ENCODE data around the gene SEMA3B.
"Not testable (repeated sequence)": the region's sequence is repeated elsewhere in the genome, so short reads cannot be mapped to it uniquely, and the experiment has no call there.

The SEMA3B gene

GRCh38 chr3:50264964-50265485, 3.9 kb upstream of the SEMA3B start:
- no peaks in the 10 kb centered on the region for H3K27me3 ChIP-seq (ENCODE audit: insufficient read depth, low read length)
- H3K4me1 ChIP-seq (ENCODE audit: insufficient read depth, low read length) = peaks cover 71% of the 10 kb centered on the region
- H2AFZ ChIP-seq (ENCODE audit: low read depth, low read length) = no peak overlapping the region
- H3K9me3 ChIP-seq (ENCODE audit: low read length) = no peaks in the 10 kb centered on the region
- no peak overlapping the region for H3K4me3 ChIP-seq (ENCODE audit: low read length)
- no peaks in the 10 kb centered on the region for H3K36me3 ChIP-seq (ENCODE audit: insufficient read depth, low read length)

DNA sequence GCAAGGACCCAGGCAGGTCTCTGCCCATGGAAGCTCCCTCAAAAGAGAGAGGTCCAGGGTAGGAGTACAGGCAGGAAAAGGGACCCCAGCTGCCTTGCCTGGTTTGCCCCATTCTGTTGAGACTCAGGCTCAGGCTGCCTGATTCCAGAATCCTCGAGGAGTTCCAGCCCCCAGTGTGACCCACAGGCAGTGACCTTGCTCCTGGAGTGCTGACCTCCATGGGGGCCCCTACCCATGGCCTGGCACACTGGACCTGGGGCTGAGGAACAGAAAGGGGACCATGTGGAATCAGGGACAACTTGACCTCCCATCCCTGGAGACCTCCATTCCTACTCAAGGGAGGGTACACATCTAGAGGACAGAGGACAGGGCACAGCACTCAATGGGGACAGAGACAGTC, 3.4 kb upstream of the SEMA3B start:
- Histone ChIP-seq H3K9me3 (ENCODE audit: low read length) (no peaks in the 10 kb centered on the region), H3K36me3 (ENCODE audit: insufficient read depth, low read length) (no peaks in the 10 kb centered on the region), H3K4me3 (ENCODE audit: low read length) (no peak overlapping the region), H3K27me3 (ENCODE audit: insufficient read depth, low read length) (no peaks in the 10 kb centered on the region), H3K4me1 (ENCODE audit: insufficient read depth, low read length) (peaks cover 67% of the 10 kb centered on the region), H2AFZ (ENCODE audit: low read depth, low read length) (no peak overlapping the region)

DNA sequence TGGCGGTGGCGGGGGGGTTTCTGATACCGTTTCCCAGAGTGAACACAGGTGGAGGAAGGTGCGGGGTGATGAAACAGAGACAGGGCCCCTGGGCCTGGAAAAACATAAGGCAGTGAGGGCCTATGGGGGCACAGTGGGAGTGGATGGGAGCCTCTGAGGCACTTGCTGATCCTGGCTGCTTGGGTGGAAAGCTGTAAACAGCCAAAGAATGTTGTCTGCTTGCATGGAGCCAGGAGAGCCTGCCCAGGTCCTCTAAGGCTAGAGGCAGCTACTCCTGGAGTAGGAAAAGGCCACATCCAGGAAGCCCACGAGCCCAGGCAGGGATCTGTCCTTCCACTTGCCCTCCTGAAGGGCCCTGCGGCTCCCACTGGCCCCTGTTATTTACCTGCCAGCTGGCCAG, 2.9 kb upstream of the SEMA3B start:
- Histone ChIP-seq H3K9me3 (ENCODE audit: low read length) (no peaks in the 10 kb centered on the region), H3K36me3 (ENCODE audit: insufficient read depth, low read length) (no peaks in the 10 kb centered on the region), H3K4me1 (ENCODE audit: insufficient read depth, low read length) (peaks cover 63% of the 10 kb centered on the region), H3K4me3 (ENCODE audit: low read length) (no peak overlapping the region), H2AFZ (ENCODE audit: low read depth, low read length) (no peak overlapping the region), H3K27me3 (ENCODE audit: insufficient read depth, low read length) (no peaks in the 10 kb centered on the region)

- no peak overlapping the region for H3K4me3 ChIP-seq (ENCODE audit: low read length)
- H3K36me3 ChIP-seq (ENCODE audit: insufficient read depth, low read length) = no peaks in the 10 kb centered on the region
- H3K9me3 ChIP-seq (ENCODE audit: low read length) = no peaks in the 10 kb centered on the region
- H3K4me1 ChIP-seq (ENCODE audit: insufficient read depth, low read length) = peaks cover 58% of the 10 kb centered on the region
- no peak overlapping the region for H2AFZ ChIP-seq (ENCODE audit: low read depth, low read length)
- H3K27me3 ChIP-seq (ENCODE audit: insufficient read depth, low read length) = no peaks in the 10 kb centered on the region
Measured at GRCh38 chr3:50266836-50267235, 2.1 kb upstream of the SEMA3B start.

DNA sequence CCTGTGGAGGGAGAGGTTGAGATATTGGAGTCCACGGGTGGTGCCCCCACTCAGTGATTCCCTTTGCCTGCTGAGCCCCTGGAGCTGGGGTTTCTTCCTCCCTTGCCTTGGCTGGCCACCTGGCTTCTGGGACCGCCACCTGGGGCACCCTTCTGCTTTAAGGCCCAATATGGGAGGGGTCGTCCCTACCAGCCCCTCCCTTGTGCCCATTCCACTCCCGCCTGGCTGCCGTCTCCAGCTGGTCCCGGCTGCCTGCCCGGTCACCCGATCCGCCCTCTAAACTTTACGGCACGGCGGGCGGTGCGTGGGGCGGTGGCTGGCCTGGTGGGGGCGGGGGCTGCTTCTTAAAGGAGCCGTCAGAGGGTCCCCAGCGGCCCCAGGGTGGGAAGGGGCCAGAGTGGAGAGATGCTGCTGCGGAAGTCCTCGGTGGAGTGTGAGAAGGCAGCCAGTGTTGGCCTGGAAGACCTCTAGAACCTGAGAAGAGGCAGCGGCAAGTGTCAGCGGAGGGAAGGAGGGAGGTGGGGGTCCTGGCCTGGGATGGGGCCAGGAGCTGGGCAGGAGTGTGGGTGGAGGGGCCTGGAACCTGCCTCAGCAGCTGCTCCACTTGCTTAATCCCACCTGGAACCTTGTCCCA, 1.6 kb upstream of the SEMA3B start:
- no peak overlapping the region for H3K4me3 ChIP-seq (ENCODE audit: low read length)
- H3K27me3 ChIP-seq (ENCODE audit: insufficient read depth, low read length) = no peaks in the 10 kb centered on the region
- no peaks in the 10 kb centered on the region for H3K9me3 ChIP-seq (ENCODE audit: low read length)
- H2AFZ ChIP-seq (ENCODE audit: low read depth, low read length) = no peak overlapping the region
- no peaks in the 10 kb centered on the region for H3K36me3 ChIP-seq (ENCODE audit: insufficient read depth, low read length)
- H3K4me1 ChIP-seq (ENCODE audit: insufficient read depth, low read length) = peaks cover 58% of the 10 kb centered on the region

- Histone ChIP-seq H3K36me3 (ENCODE audit: insufficient read depth, low read length) (no peaks in the 10 kb centered on the region), H3K27me3 (ENCODE audit: insufficient read depth, low read length) (no peaks in the 10 kb centered on the region), H3K4me3 (ENCODE audit: low read length) (no peak overlapping the region), H3K4me1 (ENCODE audit: insufficient read depth, low read length) (peaks cover 60% of the 10 kb centered on the region), H2AFZ (ENCODE audit: low read depth, low read length) (no peak overlapping the region), H3K9me3 (ENCODE audit: low read length) (no peaks in the 10 kb centered on the region)
Measured at GRCh38 chr3:50268276-50268675, 671 bp upstream of the SEMA3B start.

DNA sequence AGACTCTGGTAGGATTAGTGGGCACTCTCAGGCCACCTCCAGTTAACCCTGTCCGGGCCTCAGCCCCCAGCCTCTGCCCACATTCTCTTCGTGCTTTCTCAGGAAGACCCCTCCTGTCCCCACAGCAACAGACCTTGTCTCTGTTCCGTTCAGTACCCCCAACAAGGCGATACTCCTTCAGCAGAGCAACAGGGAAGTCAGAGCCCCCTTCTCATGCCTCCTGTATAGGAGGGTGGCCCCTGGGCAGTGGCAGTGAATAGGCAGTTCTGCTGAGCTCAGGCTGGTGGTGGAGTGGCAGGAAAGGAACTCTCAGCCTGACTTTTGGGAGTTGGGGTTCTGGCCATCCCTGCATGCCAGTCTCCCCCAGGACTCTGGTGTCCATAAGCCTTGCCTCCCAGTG, 513 bp downstream of the SEMA3B start:
- no peak overlapping the region for H3K4me3 ChIP-seq (ENCODE audit: low read length)
- H3K36me3 ChIP-seq (ENCODE audit: insufficient read depth, low read length) = no peaks in the 10 kb centered on the region
- peaks cover 49% of the 10 kb centered on the region for H3K4me1 ChIP-seq (ENCODE audit: insufficient read depth, low read length)
- H2AFZ ChIP-seq (ENCODE audit: low read depth, low read length) = no peak overlapping the region
- no peaks in the 10 kb centered on the region for H3K9me3 ChIP-seq (ENCODE audit: low read length)
- H3K27me3 ChIP-seq (ENCODE audit: insufficient read depth, low read length) = no peaks in the 10 kb centered on the region

DNA sequence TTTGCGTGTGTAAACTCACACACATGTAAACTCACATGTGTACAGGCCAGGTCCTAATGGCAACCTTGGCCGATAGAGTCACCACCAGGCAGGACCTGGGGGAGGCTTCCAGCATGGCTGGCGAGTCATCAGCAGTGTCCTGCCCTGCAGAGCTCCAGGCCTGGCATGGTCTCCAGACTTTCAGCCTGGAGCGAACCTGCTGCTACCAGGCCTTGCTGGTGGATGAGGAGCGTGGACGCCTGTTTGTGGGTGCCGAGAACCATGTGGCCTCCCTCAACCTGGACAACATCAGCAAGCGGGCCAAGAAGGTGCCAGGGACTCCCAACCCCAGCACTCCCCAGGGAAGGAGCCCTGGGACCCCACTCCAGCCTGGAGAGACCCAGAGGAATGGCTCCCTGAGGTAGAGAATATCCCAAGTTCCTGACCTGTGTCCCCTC, 1.0 kb downstream of the SEMA3B start:
- Histone ChIP-seq H2AFZ (ENCODE audit: low read depth, low read length) (no peak overlapping the region), H3K27me3 (ENCODE audit: insufficient read depth, low read length) (no peaks in the 10 kb centered on the region), H3K4me3 (ENCODE audit: low read length) (no peak overlapping the region), H3K4me1 (ENCODE audit: insufficient read depth, low read length) (peaks cover 45% of the 10 kb centered on the region), H3K9me3 (ENCODE audit: low read length) (no peaks in the 10 kb centered on the region), H3K36me3 (ENCODE audit: insufficient read depth, low read length) (no peaks in the 10 kb centered on the region)

DNA sequence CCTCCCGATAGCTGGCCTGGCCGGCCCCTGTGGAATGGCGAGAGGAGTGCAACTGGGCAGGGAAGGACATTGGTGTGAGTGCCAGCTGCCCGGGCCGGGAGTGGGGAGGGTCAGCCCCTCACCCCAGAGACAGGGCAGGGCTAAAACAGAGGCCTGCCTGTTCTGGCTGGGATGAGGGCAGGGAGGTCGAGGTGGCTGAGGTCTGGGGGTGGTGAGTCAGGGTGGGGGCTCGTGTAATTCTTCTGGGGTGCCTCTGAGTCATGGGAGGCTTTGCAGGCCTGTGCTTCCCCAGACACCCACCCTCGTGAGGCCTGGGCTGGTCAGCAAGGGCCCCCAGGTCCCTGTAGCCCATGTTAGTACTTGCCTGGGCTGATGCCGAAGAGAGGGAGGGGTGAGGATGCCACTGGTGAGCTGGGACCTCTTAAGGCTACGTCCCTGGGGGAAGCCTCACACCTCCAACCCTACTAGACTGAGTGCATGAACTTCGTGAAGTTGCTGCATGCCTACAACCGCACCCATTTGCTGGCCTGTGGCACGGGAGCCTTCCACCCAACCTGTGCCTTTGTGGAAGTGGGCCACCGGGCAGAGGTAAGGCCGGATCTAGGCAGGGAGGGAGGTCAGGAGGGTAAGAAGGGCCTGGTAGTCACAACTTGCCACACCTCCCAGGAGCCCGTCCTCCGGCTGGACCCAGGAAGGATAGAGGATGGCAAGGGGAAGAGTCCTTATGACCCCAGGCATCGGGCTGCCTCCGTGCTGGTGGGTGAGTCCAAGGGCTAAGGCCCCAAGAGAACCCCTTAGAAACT, 1.7 kb downstream of the SEMA3B start:
- Histone ChIP-seq H3K4me3 (ENCODE audit: low read length) (no peak overlapping the region), H3K36me3 (ENCODE audit: insufficient read depth, low read length) (no peaks in the 10 kb centered on the region), H3K9me3 (ENCODE audit: low read length) (no peaks in the 10 kb centered on the region), H3K27me3 (ENCODE audit: insufficient read depth, low read length) (no peaks in the 10 kb centered on the region), H2AFZ (ENCODE audit: low read depth, low read length) (no peak overlapping the region), H3K4me1 (ENCODE audit: insufficient read depth, low read length) (peaks cover 39% of the 10 kb centered on the region)

- Histone ChIP-seq H3K36me3 (ENCODE audit: insufficient read depth, low read length) (no peaks in the 10 kb centered on the region), H3K4me3 (ENCODE audit: low read length) (no peak overlapping the region), H2AFZ (ENCODE audit: low read depth, low read length) (no peak overlapping the region), H3K9me3 (ENCODE audit: low read length) (no peaks in the 10 kb centered on the region), H3K4me1 (ENCODE audit: insufficient read depth, low read length) (peaks cover 35% of the 10 kb centered on the region), H3K27me3 (ENCODE audit: insufficient read depth, low read length) (no peaks in the 10 kb centered on the region)
Measured at GRCh38 chr3:50271314-50271936, 2.5 kb downstream of the SEMA3B start.

DNA sequence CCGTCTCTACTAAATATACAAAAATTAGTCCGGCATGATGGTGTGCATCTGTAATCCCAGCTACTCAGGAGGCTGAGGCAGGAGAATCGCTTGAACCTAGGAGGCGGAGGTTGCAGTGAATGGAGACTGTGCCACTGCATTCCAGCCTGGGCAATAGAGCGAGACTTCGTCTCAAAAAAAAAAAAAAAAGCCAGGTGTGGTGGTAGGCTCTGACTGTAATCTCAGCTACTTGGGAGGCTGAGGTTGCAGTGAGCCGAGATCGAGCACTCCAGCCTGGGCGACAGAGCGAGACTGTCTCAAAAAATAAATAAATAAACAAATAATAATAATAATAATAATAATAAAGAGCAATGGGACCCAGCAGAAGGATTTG, 3.6 kb downstream of the SEMA3B start:
- H3K27me3 ChIP-seq (ENCODE audit: insufficient read depth, low read length); H3K36me3 ChIP-seq (ENCODE audit: insufficient read depth, low read length); H3K4me3 ChIP-seq (ENCODE audit: low read length); H2AFZ ChIP-seq (ENCODE audit: low read depth, low read length); H3K9me3 ChIP-seq (ENCODE audit: low read length): not testable (repeated sequence)
- peaks cover 25% of the 10 kb centered on the region for H3K4me1 ChIP-seq (ENCODE audit: insufficient read depth, low read length)

DNA sequence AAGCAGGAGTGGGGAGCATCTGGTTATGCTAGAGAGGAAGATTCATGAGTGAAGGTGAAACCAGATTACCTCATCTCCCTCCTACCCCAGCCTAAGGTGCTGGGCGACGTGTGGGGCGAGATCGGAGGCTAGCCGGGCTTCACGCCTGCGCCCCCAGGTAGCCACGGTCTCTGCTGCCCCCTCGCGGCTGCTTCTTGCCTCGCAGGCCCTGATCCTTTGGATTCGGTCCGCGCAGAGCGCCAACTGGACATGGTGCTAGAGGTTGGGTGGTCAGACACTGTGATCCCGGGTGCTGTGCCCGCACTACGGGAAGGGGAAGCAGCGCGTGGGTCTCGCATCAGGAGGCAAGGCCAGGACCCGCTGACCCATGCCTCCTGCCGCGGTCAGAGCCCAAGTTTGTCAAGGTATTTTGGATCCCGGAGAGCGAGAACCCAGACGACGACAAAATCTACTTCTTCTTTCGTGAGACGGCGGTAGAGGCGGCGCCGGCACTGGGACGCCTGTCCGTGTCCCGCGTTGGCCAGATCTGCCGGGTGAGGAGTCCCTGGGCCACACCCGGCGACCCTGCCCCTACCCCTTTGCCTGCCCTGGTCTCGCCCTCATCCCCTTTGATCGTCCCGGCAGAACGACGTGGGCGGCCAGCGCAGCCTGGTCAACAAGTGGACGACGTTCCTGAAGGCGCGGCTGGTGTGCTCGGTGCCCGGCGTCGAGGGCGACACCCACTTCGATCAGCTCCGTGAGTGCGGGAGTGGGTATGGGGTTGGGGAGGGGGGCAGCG, 4.2 kb downstream of the SEMA3B start:
- H3K4me1 ChIP-seq (ENCODE audit: insufficient read depth, low read length) = peaks cover 19% of the 10 kb centered on the region
- H3K9me3 ChIP-seq (ENCODE audit: low read length) = no peaks in the 10 kb centered on the region
- H3K27me3 ChIP-seq (ENCODE audit: insufficient read depth, low read length) = no peaks in the 10 kb centered on the region
- no peaks in the 10 kb centered on the region for H3K36me3 ChIP-seq (ENCODE audit: insufficient read depth, low read length)
- no peak overlapping the region for H3K4me3 ChIP-seq (ENCODE audit: low read length)
- no peak overlapping the region for H2AFZ ChIP-seq (ENCODE audit: low read depth, low read length)

- no peaks in the 10 kb centered on the region for H3K9me3 ChIP-seq (ENCODE audit: low read length)
- H3K27me3 ChIP-seq (ENCODE audit: insufficient read depth, low read length) = no peaks in the 10 kb centered on the region
- H3K36me3 ChIP-seq (ENCODE audit: insufficient read depth, low read length) = no peaks in the 10 kb centered on the region
- no peak overlapping the region for H2AFZ ChIP-seq (ENCODE audit: low read depth, low read length)
- no peak overlapping the region for H3K4me3 ChIP-seq (ENCODE audit: low read length)
- H3K4me1 ChIP-seq (ENCODE audit: insufficient read depth, low read length) = peaks cover 14% of the 10 kb centered on the region
Measured at GRCh38 chr3:50273689-50274065, 4.7 kb downstream of the SEMA3B start.
